ENCODE results near the gene AKAP8. TPM values are rescaled to one million over a fixed set of nuclear protein-coding genes. Genes with fewer than 3 reads are reported as not detected.
"Not testable (repeated sequence)": the region's sequence is repeated elsewhere in the genome, so short reads cannot be mapped to it uniquely, and the experiment has no call there.

Gene AKAP8
- polyA plus RNA-seq, 1 donor, result 32.7 TPM

DNA sequence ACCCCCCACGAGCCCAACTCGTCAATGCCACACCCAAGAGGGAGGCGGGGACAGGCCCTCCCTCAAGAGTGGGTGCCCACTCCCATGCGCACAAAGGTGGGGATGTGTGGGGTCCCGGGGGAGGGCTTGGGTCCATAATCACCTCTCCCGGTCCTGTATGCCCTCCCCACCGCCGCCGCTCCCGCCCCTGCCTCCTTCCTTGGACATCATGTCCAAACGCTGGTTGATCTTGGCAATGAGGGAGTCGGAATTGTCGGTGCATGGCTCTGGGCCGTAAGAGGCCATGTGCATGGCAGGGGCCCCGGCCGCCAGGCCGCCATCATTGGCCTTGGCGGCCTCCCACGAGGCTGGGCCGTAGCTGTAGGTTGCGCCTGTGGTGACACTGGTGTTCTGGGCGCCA is 5.9 kb downstream of the AKAP8 start:
- no peak for DNase-seq

DNA sequence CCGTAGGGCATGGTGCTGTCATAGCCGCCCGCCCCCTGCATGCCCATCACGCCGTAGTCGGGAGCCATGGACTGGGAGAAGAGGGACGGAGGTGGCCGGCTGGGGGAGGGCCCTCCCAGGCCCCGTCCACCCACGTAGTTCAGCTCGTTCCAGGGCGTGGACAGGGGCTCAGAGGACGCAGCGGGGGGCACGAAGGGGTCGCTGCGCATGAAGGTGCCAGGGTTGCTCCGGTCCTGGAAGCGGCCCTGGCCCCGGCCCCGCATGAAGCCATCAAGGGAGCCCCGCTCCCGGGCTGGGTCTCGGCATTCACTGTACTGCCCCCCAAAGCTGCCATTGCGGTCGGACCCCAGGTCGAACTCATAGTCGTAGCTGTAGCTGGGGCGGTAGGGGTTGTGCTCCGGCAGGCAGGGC is 6.7 kb downstream of the AKAP8 start:
- DNase-seq, result no peak

DNA sequence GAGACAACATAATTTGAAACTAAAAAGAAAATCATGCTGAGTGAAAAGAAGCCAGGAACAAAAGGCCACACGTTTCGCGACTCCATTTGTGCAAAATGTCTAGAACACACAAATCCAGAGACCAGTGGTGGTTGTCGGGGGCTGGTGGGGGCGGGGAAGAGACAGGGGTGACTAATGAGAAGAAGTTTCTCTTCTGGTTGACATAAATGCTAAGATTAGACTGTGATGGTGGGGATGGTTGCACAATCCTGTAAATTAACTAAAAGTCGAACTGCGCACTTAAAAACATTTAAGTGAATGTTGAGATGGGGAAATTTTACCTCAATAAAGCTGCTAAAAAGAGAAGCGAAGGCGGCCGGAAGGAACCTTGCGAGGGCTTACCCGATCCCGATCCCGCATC is 7.1 kb downstream of the AKAP8 start:
- no peak for DNase-seq

DNA sequence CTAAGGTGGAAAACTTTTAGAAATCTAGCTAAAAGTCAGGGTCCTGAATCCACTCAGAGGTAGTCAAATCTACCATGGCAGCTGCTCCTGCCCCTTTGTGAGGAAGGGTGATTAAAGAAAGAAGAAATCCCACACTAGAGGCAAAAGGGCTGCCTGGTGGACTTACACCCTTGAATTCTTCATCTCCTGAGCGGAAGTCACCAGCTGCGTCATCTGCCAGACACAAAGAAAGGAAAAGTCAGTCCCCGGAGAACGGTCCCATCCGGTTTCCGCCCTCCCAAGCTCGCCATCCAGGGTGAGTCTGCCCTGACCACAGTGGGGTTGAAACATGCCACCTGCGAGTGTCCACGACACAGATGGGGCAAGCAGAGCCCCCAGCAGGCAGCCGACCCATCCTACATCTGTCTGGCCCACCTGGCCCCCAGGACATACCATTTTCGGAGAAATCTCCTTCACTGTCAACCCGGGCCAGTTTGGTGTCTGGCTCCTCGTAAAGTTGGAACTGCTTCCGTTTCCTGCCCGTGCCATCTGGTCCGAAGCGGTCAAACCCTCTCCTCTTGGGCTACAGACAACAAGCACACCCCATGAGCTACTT is 7.7 kb downstream of the AKAP8 start:
- no peak for DNase-seq

DNA sequence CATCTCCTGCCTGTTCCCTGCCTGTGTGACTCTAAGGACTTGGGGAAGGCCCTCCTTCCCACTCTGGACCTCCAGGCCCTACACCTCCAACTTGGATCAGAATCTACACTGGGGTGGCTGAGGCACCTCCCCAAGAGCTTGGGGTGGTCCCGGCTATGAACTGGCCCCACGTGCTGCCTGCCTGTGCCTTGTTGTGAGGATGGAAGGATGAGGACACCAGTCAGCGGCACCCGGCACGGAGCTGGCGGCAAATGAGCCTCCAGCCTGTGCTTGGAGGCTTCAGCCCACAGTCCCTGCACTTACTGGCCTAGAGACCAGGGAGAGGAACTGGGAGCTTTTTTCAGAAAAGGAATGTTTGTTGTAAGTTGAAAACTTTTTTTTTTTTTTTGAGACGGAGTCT is 8.5 kb downstream of the AKAP8 start:
- no peak for DNase-seq

GRCh38 chr19:15369594-15369891 is 10.0 kb downstream of the AKAP8 start:
- no peak for DNase-seq

GRCh38 chr19:15368798-15369593 is 10.6 kb downstream of the AKAP8 start:
- DNase-seq, result no peak

DNA sequence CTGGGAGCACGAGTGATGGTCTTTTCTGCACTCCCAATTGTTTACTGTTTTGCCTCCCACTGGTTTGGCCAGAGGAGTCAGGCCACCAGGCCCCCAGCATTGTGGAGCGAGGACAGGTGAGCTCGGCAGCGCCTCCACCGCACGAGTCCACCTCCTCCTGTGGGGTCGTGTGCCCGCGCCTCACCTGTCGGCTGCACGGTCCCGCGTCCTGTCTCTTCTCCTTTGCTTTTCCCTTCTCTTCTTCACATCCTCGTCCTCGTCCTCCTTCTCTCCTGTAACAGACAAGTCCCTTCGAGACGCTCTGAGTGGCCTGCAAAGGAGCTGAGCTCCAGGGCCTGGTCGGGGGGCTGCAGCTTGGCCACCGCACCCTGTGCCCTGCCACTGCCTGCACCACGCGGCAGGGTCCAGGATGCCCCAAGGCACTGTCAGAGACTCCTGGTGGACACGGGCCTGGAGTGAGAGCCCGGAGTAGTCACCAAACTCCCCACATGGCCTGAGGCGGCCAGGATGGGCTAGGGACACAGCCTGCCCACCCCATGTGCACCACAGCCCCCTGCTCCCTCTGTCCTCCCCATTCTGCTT is 11.4 kb downstream of the AKAP8 start:
- no peak for DNase-seq

DNA sequence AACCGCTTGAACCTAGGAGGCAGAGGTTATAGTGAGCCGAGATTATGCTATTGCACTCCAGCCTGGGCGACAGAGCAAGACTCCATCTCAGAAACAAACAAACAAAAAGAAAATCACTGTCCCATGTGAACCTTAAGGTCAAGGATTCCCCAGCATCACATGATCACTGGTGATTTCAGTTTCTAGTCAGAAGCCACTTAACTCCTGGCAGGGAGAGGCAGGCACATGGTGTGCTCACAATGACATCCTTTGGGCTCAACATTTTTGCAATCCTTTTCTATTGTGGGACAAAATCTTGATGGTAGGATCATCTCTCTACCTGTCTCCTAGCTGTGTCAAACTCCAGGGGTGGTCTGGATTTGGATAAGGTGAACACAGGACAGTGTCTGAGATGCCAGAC is 12.1 kb downstream of the AKAP8 start:
- no peak for DNase-seq

DNA sequence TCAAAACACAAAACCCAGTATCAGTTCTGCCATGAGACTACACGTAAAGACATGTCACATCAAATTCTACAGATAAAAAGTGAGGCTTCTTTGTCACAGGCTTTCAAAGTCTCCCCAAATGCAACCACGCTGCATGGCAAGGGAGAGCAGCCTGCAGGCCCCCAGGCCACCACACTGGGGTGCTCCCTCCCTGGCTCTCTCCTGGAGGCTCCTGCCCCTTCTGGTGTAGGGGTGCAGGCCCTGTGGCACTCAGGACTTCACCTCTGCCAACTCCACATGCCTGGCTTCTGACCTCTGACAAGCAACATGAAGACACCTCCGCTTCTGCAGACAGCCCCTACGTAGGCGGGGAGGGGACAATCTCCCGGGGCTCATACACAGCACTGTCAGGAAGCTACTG is 14.3 kb downstream of the AKAP8 start:
- no peak for DNase-seq

DNA sequence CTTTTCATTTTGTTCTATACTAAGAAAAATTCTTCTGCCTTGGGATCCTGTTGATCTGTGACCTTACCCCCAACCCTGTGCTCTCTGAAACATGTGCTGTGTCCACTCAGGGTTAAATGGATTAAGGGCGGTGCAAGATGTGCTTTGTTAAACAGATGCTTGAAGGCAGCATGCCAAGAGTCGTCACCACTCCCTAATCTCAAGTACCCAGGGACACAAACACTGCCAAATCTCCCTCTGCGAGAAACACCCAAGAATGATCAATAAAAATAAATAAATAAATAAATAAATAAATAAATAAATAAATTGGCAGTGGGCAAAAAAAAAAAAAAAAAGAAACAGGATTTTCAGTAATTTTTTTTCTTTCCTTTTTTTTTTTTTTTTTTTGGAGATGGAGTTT is 15.8 kb downstream of the AKAP8 start:
- not testable (repeated sequence) for DNase-seq

DNA sequence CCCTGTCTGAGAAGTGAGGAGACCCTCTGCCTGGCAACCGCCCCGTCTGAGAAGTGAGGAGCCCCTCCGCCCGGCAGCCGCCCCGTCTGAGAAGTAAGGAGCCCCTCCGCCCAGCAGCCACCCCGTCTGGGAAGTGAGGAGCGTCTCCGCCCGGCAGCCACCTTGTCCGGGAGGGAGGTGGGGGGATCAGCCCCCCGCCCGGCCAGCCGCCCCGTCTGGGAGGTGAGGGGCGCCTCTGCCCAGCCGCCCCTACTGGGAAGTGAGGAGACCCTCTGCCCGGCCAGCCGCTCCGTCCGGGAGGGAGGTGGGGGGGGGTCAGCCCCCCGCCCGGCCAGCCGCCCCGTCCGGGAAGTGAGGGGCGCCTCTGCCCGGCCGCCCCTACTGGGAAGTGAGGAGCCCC is 16.5 kb downstream of the AKAP8 start:
- DNase-seq, result not testable (repeated sequence)

GRCh38 chr19:15360015-15360414 is 19.6 kb downstream of the AKAP8 start:
- not testable (repeated sequence) for DNase-seq

GRCh38 chr19:15358918-15359317 is 20.7 kb downstream of the AKAP8 start:
- no peak for DNase-seq

GRCh38 chr19:15357906-15358305 is 21.7 kb downstream of the AKAP8 start:
- no peak for DNase-seq

GRCh38 chr19:15354566-15355296 is 24.9 kb downstream of the AKAP8 start:
- no peak for DNase-seq

GRCh38 chr19:15353908-15354307 is 25.7 kb downstream of the AKAP8 start:
- DNase-seq, result no peak

GRCh38 chr19:15352535-15352934 is 27.1 kb downstream of the AKAP8 start:
- DNase-seq, result not testable (repeated sequence)

DNA sequence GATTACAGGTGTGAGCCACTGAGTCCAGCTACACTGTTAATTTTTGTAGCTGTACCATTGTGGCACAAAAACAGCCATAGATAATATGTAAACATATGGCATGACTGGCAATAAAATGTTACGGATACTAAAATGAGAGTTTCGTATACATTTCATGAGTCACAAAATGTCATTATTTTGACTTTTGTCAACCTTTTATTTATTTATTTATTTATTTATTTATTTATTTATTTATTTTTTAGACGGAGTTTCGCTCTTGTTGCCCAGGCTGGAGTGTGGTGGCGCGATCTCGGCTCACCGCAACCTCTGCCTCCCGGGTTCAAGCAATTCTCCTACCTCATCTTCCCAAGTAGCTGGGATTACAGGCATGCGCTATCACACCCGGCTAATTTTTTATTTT is 38.3 kb downstream of the AKAP8 start:
- not testable (repeated sequence) for DNase-seq

DNA sequence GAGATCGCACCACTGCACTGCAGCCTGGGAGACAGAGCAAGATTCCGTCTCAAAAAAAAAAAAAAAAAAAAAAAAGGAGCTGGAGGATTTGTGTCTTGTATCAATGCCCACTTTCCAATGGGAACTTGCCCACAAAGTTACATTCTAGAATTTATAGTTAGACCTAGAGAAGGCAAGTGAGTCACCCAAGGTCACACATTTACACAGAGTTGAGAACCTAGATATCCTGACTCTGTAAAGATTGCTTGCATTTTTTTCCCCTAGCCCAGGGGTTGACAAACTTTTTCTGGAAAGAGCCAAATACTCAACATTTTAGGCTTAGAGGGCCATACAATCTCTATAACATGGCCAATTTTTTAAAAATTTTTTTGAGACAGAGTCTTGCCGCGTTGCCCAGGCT is 39.5 kb downstream of the AKAP8 start:
- DNase-seq, result no peak

- DNase-seq, result no peak
Observed at GRCh38 chr19:15337202-15337601, 42.4 kb downstream of the AKAP8 start.

DNA sequence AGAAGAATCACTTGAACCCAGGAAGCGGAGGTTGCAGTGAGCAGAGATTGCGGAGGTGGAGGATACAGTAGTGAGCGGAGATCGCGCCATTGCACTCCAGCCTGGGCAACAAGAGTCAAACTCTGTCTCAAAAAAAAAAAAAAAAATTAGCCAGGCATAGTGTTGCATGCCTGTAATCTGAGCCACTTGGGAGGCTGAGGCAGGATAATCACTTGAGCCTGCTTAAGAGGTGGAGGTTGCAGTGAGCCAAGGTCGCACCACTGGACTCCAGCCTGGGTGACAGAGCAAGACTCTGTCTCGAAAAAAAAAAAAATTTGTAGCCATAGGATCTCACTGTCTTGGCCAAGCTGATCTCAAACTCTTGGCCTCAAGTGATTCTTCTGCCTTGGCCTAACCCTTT is 43.6 kb downstream of the AKAP8 start:
- not testable (repeated sequence) for DNase-seq
